Gastroesophageal sphincter (tissue), 3 donors: ENCODE results near the gene HMGCR.

Source experiments
- CTCF ChIP-seq, 4 experiments: fragments of 200-600 bp in 2 of 4; fragments of 450-650 bp in 2 of 4; sonication (generic) in 1 of 4; IDR thresholded peaks; one replicate each; pipeline ENCODE4 v1.5.1; 2017 to 2019; ENCODE audit warnings: antibody characterized with exemption in 4 of 4, mild to moderate bottlenecking in 2 of 4, moderate library complexity in 2 of 4
- EP300 ChIP-seq: sonication (generic); formaldehyde crosslinking; IDR thresholded peaks from one replicate; pipeline ENCODE4 v1.6.1; 2017; ENCODE audit warnings: antibody characterized with exemption, mild to moderate bottlenecking
- POLR2A ChIP-seq, 2 donors: fragments of 450-650 bp; IDR thresholded peaks; one replicate each; pipeline ENCODE4 v1.6.1; 2017; ENCODE audit warnings: antibody characterized with exemption in 2 of 2, mild to moderate bottlenecking in 2 of 2, moderate library complexity in 1 of 2
- POLR2AphosphoS5 ChIP-seq: sonication (generic); formaldehyde crosslinking; IDR thresholded peaks from one replicate; pipeline ENCODE4 v1.6.1; 2017; ENCODE audit warnings: antibody characterized with exemption

- TF ChIP-seq CTCF (IDR thresholded peaks at IDR 0.05) = no peak
- TF ChIP-seq POLR2A (IDR thresholded peaks at IDR 0.05) = no peak
- TF ChIP-seq POLR2AphosphoS5 = no peak
- no peak for TF ChIP-seq EP300
Observed at GRCh38 chr5:75361310-75361709, 24.3 kb downstream of the HMGCR start.
